OCI-LY7 (cell line): ENCODE data around the gene CCDC27. TPM values are rescaled to one million over a fixed set of nuclear protein-coding genes. Genes with fewer than 3 reads are reported as not detected.

Experiments used
- BruUV-seq: library from RNA; stranded (reverse); fragments of 400-500 nt; replicated peaks from 2 replicates; lab custom pipeline; 2021; lab: Mats Ljungman, UMichigan
- CTCF ChIA-PET: fragments of 300-600 bp; sonication (Branson Sonifier 250); formaldehyde crosslinking; loops from one replicate; lab custom pipeline; 2022; ENCODE audit warnings: antibody characterized with exemption; ENCODE audit not compliant: unreplicated experiment; lab: Charles Lee
- POLR2A ChIA-PET: fragments of 300-600 bp; sonication (Branson Sonifier 250); formaldehyde crosslinking; loops from one replicate; lab custom pipeline; 2022; ENCODE audit warnings: antibody characterized with exemption; lab: Charles Lee
- DNase-seq: peaks from one replicate; pipeline ENCODE4 v3.0.0-alpha.2; 2015; ENCODE audit warnings: low spot score
- H2AFZ ChIP-seq: fragments of 200-600 bp; sonication (generic), shearing (Covaris generic); 2 replicates; pipeline ENCODE4 v1.6.1; 2014; ENCODE audit warnings: mild to moderate bottlenecking, antibody characterized with exemption, low read length, moderate library complexity
- H3K27ac ChIP-seq: fragments of 200-600 bp; sonication (generic); 2 replicates; pipeline ENCODE4 v1.5.1; 2014; ENCODE audit warnings: mixed run types, low read depth, mild to moderate bottlenecking, moderate library complexity, low read length, inconsistent platforms; ENCODE audit not compliant: poor library complexity, severe bottlenecking
- H3K36me3 ChIP-seq: fragments of 200-600 bp; sonication (generic); 2 replicates; pipeline ENCODE4 v1.6.1; 2014; ENCODE audit warnings: mild to moderate bottlenecking, antibody characterized with exemption, low read length, moderate library complexity, mixed read lengths; ENCODE audit not compliant: insufficient read depth
- H3K4me1 ChIP-seq: fragments of 200-600 bp; sonication (generic); 2 replicates; pipeline ENCODE4 v1.5.1; 2014; ENCODE audit warnings: mild to moderate bottlenecking, low read length; ENCODE audit not compliant: insufficient read depth, poor library complexity, severe bottlenecking
- H3K4me2 ChIP-seq: fragments of 200-600 bp; sonication (generic); 2 replicates; pipeline ENCODE4 v1.6.1; 2014; ENCODE audit warnings: mild to moderate bottlenecking, low read length
- H3K4me3 ChIP-seq: fragments of 200-600 bp; sonication (generic); 2 replicates; pipeline ENCODE4 v1.5.1; 2014; ENCODE audit warnings: mild to moderate bottlenecking, low read depth, low read length; ENCODE audit not compliant: poor library complexity, severe bottlenecking
- H3K79me2 ChIP-seq: fragments of 200-600 bp; sonication (generic); 2 replicates; pipeline ENCODE4 v1.6.1; 2016; ENCODE audit warnings: low read depth, mild to moderate bottlenecking, low read length, moderate library complexity, mixed read lengths; ENCODE audit not compliant: insufficient read depth
- H3K9me2 ChIP-seq: fragments of 200-600 bp; sonication (generic); 2 replicates; pipeline ENCODE4 v1.6.1; 2016; ENCODE audit warnings: mild to moderate bottlenecking, low read length, mixed read lengths; ENCODE audit not compliant: insufficient read depth
- H3K9me3 ChIP-seq: fragments of 200-600 bp; sonication (generic); 2 replicates; pipeline ENCODE4 v1.6.1; 2014; ENCODE audit warnings: mild to moderate bottlenecking, mixed run types, low read length, mixed read lengths
- H4K20me1 ChIP-seq: fragments of 200-600 bp; sonication (generic); 2 replicates; pipeline ENCODE4 v1.6.1; 2014; ENCODE audit warnings: mild to moderate bottlenecking, antibody characterized with exemption, low read length, moderate library complexity, mixed read lengths; ENCODE audit not compliant: insufficient read depth
- EZH2phosphoT487 ChIP-seq: fragments of 200-600 bp; sonication (generic); IDR thresholded peaks from 2 replicates; pipeline ENCODE4 v1.6.1; 2018; ENCODE audit warnings: low read depth, borderline replicate concordance, mild to moderate bottlenecking, mixed run types, antibody characterized with exemption, low read length, moderate library complexity, mixed read lengths
- intact Hi-C: fragments of 100-400 bp; cut with micrococcal nuclease; formaldehyde crosslinking; loops from one replicate; pipeline ENCODE4 v1.10.0; 2022; ENCODE audit not compliant: unreplicated experiment
- total RNA-seq, 2 experiments: library from RNA; depleted of rRNA in 1 of 2; stranded (reverse); fragments of >200 nt in 1 of 2; shearing (Covaris generic) in 1 of 2; gene quantifications; 2 replicates each; pipeline ENCODE4 v1.2.3, GENCODE V29; 2014 to 2022
- TF ChIP-seq, protein P1 (sequence below): fragments of 200-600 bp; sonication (generic); conservative IDR thresholded peaks from 2 replicates; pipeline ENCODE4 v1.5.1; 2014; ENCODE audit warnings: mild to moderate bottlenecking, antibody characterized with exemption, low read length, moderate library complexity, mixed read lengths

The CCDC27 gene
- total RNA-seq, 2 experiments from 2014 or later: not detected

DNA sequence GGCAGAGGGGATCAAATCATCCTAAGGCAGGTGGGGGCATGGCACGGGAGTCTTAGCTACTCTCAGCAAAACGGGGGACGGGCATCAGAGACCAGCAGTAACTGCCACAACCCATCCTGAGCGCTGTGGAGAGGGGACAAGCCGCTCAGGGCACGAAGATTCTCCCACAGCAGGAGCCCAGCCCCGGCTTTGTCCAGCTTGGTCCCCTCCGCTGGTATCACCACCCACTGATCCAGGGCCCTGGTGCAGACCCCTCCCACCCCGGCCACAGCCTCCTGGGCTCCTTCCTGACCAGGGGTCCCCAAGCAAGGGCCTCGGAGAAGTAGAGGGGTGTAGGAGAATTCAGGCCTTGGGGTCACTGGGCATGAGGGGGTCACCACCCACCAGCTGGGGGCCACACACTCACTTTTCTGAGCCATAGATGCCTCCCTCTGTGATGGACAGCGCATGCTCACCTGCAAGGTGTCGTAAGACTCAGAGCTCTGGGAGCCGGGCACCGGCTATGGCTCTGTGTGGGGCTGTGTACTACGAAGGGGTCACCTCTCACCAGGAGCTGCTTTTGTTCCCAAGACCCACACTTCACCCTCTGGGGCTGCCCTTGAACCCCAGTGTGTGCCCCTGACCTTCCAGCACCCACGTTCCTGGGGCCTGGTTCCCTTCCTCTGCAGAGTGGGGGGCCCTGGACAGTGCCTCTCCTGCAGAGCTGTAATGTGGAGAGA, 18.0 kb downstream of the CCDC27 start:
- DNase-seq: no peak
- Histone ChIP-seq H3K36me3 (no peaks in the 10 kb centered on the region), H3K4me3 (no peak overlapping the region), H3K4me2 (no peak overlapping the region), H3K9me3 (no peaks in the 10 kb centered on the region), H3K9me2 (no peaks in the 10 kb centered on the region), H4K20me1 (no peaks in the 10 kb centered on the region), H3K27ac (no peak overlapping the region), H2AFZ (no peak overlapping the region), H3K79me2 (no peaks in the 10 kb centered on the region), H3K4me1 (peaks cover 15% of the 10 kb centered on the region)
- intact Hi-C loops: loop anchor here (5.0 kb wide), 1 partner anchor 132 kb away; the partner anchor contains the start of gene C1orf174
- no TSS peak for BruUV-seq
- ChIA-PET POLR2A (no interaction called here), CTCF (no interaction called here)
- no peak for TF ChIP-seq EZH2phosphoT487
- TF ChIP-seq, protein P1, sequence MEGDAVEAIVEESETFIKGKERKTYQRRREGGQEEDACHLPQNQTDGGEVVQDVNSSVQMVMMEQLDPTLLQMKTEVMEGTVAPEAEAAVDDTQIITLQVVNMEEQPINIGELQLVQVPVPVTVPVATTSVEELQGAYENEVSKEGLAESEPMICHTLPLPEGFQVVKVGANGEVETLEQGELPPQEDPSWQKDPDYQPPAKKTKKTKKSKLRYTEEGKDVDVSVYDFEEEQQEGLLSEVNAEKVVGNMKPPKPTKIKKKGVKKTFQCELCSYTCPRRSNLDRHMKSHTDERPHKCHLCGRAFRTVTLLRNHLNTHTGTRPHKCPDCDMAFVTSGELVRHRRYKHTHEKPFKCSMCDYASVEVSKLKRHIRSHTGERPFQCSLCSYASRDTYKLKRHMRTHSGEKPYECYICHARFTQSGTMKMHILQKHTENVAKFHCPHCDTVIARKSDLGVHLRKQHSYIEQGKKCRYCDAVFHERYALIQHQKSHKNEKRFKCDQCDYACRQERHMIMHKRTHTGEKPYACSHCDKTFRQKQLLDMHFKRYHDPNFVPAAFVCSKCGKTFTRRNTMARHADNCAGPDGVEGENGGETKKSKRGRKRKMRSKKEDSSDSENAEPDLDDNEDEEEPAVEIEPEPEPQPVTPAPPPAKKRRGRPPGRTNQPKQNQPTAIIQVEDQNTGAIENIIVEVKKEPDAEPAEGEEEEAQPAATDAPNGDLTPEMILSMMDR: no peak

DNA sequence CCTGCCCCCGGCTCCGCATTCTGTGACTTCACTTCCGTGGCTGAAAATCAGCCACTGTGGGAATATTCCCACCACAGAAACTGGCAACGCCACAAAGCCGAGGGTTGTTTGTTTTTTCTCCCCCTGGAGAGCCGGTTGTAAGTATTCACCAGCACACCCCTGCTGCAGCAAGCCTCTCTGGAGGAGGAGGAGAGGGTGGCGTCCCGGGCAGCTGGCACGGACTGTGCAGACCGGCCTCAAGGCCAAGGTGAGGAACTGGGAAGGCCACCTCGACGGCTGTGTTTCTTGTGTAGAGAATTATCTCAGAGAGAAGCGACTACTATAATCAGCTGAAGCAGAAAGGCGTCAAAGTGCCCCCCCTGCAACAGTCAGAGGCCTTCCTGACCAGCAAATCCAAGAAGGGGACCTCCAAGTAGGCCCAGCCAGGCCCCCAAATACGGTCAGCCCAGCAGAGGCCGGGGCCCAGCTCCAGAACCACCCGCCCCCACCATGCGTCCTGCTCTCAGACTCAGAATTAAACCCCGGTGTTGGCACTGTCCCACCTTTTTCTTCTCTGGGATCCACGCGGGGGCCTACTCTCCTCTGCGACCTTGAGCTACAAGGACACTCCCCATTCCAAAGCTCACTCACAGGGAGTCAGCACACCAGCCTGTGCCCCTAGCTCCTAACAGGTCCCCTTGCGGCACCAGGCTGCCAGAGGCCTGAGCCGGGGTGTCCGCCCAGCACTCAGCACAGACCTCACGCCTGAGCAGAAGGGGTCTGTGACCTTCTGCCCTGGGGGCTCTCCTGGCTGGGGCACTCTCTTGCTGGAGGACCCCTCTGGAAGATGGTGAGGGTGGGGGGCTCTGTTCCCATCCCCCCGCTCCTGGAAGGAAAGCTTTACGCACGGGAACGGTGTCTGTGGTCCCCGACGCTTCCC, 19.1 kb downstream of the CCDC27 start:
- no peaks in the 10 kb centered on the region for H3K9me3 ChIP-seq
- no peak for DNase-seq
- POLR2A ChIA-PET: no interaction called here
- peak overlapping the region; percentile 79; the same call in 1 of the 2 replicates for H2AFZ ChIP-seq
- H3K4me1 ChIP-seq: peaks cover 22% of the 10 kb centered on the region
- no TSS peak for BruUV-seq
- H3K27ac ChIP-seq: no peak overlapping the region
- intact Hi-C loops: loop anchor here (5.0 kb wide), 1 partner anchor 131 kb away; the partner anchor contains the start of gene C1orf174
- CTCF ChIA-PET: interaction anchor here (0.6 kb wide), 1 partner anchor 16 kb away, joined by 4 read pairs; no protein-coding TSS in a partner anchor
- TF ChIP-seq, protein P1: no peak
- TF ChIP-seq EZH2phosphoT487: no peak
- no peaks in the 10 kb centered on the region for H4K20me1 ChIP-seq
- no peaks in the 10 kb centered on the region for H3K36me3 ChIP-seq
- H3K79me2 ChIP-seq: no peaks in the 10 kb centered on the region
- peak overlapping the region; percentile 95 for H3K4me2 ChIP-seq
- H3K9me2 ChIP-seq: no peaks in the 10 kb centered on the region
- peak overlapping the region; percentile 72 for H3K4me3 ChIP-seq
